ENCODE measurements around the gene RPS4Y1. TPM values are rescaled to one million over a fixed set of nuclear protein-coding genes. Genes with fewer than 3 reads are reported as not detected.
"Not testable (repeated sequence)": the region's sequence is repeated elsewhere in the genome, so short reads cannot be mapped to it uniquely, and the experiment has no call there.

Gene RPS4Y1
- total RNA-seq, 2 donors from 2014 or later, result 297 to 313 TPM

DNA sequence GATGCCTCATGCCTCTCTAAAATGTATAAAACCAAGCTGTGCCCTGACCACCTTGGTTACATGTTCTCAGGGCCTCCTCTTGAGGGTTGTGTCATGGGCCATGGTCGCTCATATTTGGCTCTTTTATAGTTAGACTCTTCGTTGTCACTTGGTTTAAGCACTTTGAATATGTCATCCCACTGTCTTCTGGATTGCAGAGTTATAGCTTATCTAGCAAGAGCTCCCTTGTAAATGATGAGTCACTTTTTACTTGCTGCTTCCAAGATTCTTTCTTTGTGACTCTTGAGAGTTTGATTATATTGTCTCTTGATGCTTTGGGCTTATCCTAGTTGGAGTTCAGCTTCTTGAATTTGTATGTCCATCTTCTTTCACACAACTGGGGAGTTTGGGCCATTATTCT, 19.1 kb downstream of the RPS4Y1 start:
- ATAC-seq (no peak), DNase-seq (ENCODE audit: low spot score in 2 of 2) (no peak)
- Mint-ChIP-seq H3K27ac (no peak overlapping the region), H3K9me3 (no peaks in the 10 kb centered on the region), H3K36me3 (peaks cover 30 to 53% of the 10 kb centered on the region in 2 donors)

DNA sequence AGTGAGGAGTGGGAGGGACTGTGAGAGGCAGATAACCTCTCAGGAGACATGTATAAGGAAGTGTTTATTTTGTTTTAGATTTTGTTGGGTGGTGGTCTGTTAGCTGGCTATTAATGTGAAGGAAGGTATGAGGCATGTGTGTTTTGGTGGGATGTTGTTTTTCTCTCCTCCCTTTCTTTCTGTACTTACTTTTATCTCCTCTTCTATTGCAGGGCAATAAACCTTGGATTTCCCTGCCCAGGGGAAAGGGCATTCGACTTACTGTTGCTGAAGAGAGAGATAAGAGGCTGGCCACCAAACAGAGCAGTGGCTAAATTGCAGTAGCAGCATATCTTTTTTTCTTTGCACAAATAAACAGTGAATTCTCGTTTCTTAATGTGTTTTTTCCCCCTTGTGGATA, 25.2 kb downstream of the RPS4Y1 start:
- ATAC-seq, result no peak
- no peak for DNase-seq (ENCODE audit: low spot score in 2 of 2)
- Mint-ChIP-seq H3K9me3 (peaks cover 0 to 4% of the 10 kb centered on the region in 2 donors), H3K27ac (no peak overlapping the region), H3K36me3 (peaks cover 19 to 55% of the 10 kb centered on the region in 2 donors)

DNA sequence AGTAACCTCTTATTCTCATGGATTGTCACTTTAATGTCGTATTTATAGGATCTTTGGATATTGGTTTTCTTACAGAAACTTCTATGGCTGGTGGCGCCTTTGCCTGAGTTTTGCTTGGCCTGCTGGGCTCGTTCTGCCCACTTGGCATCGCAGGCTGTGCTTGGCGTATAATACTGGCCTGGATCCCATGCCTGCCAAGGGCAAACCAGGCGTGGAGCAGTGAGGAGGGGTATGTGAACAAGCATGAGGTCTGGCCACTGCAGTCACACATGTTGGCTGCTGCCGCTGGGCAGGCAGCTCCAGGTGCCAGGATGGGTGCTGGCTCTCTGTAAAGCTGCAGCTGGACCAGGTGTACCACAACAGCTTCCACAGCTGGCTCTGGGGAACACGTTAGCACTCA, 26.1 kb downstream of the RPS4Y1 start:
- Mint-ChIP-seq H3K27ac (no peak overlapping the region), H3K36me3 (peaks cover 19 to 50% of the 10 kb centered on the region in 2 donors), H3K9me3 (peaks cover 0 to 4% of the 10 kb centered on the region in 2 donors)
- no peak for DNase-seq (ENCODE audit: low spot score in 2 of 2)
- no peak for ATAC-seq

DNA sequence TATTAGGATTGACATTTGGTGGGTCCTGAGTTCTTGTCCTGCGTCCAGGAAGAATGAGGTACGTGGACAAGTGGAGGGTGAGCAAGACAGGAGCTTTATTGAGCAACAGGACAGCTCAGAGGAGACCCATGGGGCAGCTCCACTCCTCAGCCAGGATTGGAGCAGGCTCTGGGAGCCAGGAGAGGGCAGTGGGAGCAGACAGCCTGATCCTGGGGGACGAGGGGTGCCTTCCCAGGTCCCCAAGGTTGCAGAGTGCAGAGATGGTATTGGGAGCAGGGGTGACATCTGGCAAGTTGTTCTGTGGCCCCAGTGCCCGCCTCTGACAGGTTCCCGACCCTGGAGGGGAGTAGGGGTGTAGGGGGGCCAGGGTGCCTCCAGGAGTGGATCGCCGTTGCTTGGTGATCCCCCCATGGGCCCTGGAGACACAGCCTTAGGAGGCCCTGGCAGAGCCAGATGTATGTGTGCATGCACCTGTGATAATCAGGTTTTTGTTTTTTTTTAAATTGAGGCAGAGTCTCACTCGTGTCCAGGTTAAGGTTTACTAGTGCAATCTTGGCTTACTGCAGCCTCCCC, 26.7 kb downstream of the RPS4Y1 start:
- Mint-ChIP-seq H3K27ac (peak overlapping the region in 1 of 2 donors; percentile 74), H3K36me3 (peaks cover 19 to 47% of the 10 kb centered on the region in 2 donors), H3K9me3 (peaks cover 0 to 4% of the 10 kb centered on the region in 2 donors)
- ATAC-seq, result no peak
- no peak for DNase-seq (ENCODE audit: low spot score in 2 of 2)

DNA sequence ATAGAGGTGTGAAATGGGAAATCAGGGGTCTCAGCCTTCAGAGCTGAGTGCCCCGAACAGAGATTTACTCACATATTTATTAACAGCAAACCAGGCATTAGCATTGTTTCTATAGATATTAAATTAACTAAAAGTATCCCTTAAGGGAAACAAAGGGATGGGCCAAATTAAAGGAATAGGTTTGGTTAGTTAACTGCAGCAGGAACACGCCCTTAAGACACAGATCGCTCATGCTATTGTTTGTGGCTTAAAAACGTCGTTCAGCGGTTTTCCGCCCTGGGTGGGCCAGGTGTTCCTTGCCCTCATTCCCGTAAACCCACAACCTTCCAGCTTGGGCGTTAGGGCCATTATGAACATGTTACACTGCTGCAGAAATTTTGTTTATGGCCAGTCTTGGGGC, 30.8 kb downstream of the RPS4Y1 start:
- not testable (repeated sequence) for DNase-seq (ENCODE audit: low spot score in 2 of 2); ATAC-seq; H3K27ac Mint-ChIP-seq; H3K9me3 Mint-ChIP-seq
- peaks cover 22 to 32% of the 10 kb centered on the region in 2 donors for H3K36me3 Mint-ChIP-seq

DNA sequence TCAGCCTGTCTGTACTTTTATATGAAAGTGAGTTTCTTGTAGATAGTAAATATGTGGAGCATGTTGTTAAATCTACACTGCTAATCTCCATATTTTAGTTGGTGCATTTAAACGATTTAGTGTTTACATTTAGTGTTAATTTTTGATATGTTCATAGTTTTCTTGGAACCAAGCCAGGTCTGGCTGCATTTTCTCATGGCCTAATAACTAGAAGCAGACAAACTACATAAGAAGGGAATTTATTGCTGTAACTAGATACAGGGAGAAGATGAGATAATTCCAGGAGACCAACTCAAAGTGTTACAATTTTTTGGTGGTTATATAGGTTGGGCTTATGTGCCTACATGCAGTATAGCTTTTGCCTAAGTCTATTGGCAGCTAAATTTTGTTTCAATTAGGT, 32.8 kb downstream of the RPS4Y1 start:
- ATAC-seq (no peak), DNase-seq (ENCODE audit: low spot score in 2 of 2) (no peak)
- Mint-ChIP-seq H3K36me3 (peaks cover 14 to 17% of the 10 kb centered on the region in 2 donors), H3K9me3 (peaks cover 4% of the 10 kb centered on the region in 2 donors), H3K27ac (no peak overlapping the region)

DNA sequence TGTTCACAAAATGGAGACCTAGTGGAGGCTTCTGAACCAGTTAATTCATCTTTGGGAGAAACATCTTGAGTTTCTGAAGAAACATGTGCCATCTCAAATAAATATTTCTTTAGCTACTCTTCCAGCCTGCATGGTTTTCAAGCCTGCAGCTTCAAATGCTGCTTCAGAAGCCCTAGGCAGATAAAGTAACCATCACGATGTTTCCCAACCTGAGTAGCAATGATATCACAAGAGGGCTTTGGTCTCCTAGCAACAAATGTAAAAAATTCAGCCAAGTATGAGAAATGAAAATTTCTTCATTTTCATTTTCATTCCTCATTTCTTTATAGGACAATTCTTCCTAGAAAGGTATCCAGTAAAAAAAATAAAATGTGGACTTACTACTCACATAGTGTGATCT, 42.2 kb downstream of the RPS4Y1 start:
- DNase-seq (ENCODE audit: low spot score in 2 of 2) (no peak), ATAC-seq (no peak)
- peaks cover 0 to 5% of the 10 kb centered on the region in 2 donors for H3K9me3 Mint-ChIP-seq
- no peak overlapping the region for H3K27ac Mint-ChIP-seq
- peaks cover 0 to 7% of the 10 kb centered on the region in 2 donors for H3K36me3 Mint-ChIP-seq

DNA sequence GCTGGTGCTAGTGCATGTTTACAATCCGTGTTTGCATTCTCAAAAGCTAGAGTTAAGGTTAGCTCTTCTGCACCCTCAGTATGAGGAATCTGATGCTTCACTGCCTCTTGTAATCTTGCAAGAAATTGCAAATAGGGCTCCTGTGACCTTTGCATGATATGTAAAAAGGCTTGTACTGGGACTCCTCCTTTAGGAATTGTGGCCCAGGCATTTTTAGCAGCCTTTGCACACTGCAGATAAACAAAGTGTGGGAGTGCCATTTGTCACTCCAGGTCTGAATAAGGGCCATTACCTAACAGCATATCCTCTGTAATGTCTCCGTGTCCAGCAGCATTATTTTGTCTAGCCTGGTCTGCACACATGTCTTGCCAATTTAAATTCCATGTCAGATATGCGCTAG, 44.5 kb downstream of the RPS4Y1 start:
- DNase-seq (ENCODE audit: low spot score in 2 of 2) (no peak), ATAC-seq (no peak)
- no peak overlapping the region for H3K27ac Mint-ChIP-seq
- H3K9me3 Mint-ChIP-seq, result peaks cover 0 to 5% of the 10 kb centered on the region in 2 donors
- H3K36me3 Mint-ChIP-seq, result peaks cover 0 to 7% of the 10 kb centered on the region in 2 donors

DNA sequence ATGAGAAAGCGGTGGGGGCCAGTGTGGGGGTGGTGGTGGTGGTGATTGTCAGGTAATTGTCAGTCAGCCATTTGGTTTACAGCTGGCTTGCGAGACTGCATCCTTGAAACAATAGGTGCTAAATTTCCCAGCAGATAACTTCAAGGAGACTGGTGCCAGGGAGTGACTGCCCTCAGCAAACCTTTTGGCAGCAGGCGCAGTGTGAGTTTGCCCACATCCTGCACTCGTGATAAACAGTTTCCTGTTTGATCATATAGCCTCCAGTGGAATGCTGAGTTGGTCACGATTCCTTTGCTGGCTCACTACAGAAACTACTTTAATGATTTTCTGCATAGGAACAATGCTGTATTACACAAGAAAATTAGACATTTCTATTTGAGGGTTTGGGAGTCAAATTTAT, 46.0 kb downstream of the RPS4Y1 start:
- Mint-ChIP-seq H3K9me3 (no peaks in the 10 kb centered on the region), H3K36me3 (peaks cover 0 to 7% of the 10 kb centered on the region in 2 donors), H3K27ac (peak overlapping the region; percentile 83 to 94)
- ATAC-seq, result peak; percentile 51 to 64
- no peak for DNase-seq (ENCODE audit: low spot score in 2 of 2)

DNA sequence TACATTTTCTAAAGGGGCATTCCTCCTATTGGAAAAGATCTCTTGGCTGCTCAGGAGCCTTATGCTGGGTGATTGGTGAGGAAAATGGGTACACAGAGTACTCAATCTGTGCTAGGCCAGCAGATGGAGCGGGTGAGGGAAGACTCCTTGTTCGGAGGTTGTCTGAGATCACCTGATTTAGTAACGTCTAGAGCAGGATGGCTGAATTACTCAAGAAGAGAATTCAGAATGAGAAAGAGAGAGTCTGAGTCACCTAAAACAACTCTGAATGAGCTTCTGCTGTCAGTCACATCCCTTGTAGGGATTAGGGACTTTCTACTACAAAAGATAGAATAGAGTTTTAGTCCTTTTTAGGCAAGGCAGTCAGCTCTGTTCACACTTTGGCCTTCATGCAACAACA, 46.6 kb downstream of the RPS4Y1 start:
- Mint-ChIP-seq H3K36me3 (peaks cover 0 to 7% of the 10 kb centered on the region in 2 donors), H3K27ac (peak overlapping the region; percentile 83 to 94), H3K9me3 (no peaks in the 10 kb centered on the region)
- ATAC-seq, result peak; percentile 94 to 98
- peak in 1 of 2 donors; percentile 11 for DNase-seq (ENCODE audit: low spot score in 2 of 2)

DNA sequence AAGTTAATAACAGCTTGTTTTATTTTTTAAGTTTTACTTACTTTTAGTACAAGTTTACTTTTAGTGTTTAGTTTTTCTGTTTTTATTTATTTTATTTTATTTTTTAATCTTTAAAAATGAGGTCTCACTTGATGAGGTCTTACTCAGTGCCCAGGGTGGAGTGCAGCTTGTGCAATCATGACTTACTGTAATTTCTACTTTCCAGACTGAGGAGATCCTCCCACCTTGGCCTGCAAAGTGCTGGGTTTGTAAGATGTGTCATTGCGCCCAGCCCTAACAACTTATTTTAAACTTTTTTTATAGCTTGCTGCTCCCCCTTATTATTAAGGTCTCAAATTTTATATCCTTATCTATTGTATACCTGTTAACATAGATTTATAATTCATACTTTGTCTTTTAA, 52.1 kb downstream of the RPS4Y1 start:
- Mint-ChIP-seq H3K27ac (no peak overlapping the region), H3K9me3 (no peaks in the 10 kb centered on the region), H3K36me3 (no peaks in the 10 kb centered on the region)
- DNase-seq (ENCODE audit: low spot score in 2 of 2) (no peak), ATAC-seq (no peak)

DNA sequence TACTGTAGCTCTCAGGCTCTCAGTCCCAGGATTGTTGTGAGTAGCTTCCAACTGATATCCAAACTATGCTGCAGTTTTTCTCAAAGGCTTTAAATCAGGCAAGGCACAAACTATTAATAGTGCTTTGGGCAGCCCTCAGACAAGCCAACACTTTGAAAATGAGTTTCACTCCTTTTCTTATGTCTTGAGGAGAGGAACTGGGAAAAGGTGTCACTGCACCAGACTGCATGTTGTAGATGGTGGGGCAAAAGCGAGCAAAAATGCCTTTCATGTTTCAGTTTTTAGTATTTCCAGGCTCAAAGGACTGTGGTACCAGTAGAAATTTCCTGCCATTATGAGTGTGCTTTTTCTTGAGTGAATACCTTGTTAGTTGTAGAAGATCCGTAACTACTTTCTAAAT, 54.6 kb downstream of the RPS4Y1 start:
- Mint-ChIP-seq H3K27ac (no peak overlapping the region), H3K9me3 (no peaks in the 10 kb centered on the region), H3K36me3 (peaks cover 4 to 5% of the 10 kb centered on the region in 2 donors)
- no peak for DNase-seq (ENCODE audit: low spot score in 2 of 2)
- ATAC-seq, result no peak

DNA sequence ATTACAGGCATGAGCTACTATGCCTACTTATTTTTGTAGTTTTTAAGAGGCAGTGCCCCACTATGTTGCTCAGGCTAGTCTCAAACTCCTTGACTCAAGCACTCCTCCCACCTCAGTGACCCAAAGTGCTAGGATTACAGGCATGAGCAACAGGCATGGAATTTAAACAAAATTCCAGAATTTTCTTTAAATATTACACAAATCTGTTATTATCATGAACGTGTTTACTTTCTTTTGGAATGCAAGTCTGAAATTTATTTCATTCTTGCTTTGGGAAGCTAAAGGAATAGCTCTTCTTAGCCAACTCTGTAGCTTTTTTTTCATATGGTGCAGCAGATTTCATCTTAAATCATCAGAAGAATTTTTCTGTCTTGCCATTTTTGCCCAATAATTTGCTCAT, 66.0 kb downstream of the RPS4Y1 start:
- ATAC-seq (no peak), DNase-seq (ENCODE audit: low spot score in 2 of 2) (no peak)
- peaks cover under 1 to 4% of the 10 kb centered on the region in 2 donors for H3K9me3 Mint-ChIP-seq
- peaks cover 1 to 20% of the 10 kb centered on the region in 2 donors for H3K36me3 Mint-ChIP-seq
- no peak overlapping the region for H3K27ac Mint-ChIP-seq

DNA sequence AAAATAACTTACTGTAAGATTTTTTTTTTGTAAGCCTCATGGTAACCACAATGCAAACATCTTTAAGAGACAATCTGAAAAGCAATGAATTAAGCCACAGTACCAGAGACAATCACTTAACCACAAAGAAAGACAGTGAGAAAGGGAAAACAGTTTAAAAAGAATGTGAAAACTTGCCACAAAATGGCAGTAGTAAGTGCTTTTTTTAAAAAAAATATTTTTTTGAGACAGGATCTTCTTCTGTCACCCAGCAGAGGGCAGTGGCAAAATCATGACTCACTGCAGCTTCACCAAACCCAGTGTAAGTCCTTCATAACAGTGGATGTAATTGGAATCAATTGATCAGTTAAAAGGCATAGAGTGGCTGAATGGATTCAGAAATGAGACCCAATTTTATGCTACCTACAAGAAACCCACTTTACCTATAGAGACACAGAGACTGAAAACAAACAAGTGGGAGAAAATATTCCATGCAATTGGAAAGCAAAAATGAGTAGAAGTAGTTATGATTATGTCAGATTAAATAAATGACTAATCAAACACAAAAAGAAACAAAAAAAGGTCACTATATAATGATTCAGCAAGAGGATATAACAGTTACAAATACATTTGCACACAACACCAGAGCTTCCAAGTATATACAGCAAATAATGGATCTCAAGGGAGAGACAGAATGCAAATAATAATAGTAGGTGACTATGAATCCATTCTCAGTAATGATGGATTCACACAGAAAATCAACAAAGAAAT, 71.8 kb downstream of the RPS4Y1 start:
- Mint-ChIP-seq H3K36me3 (peaks cover 4 to 23% of the 10 kb centered on the region in 2 donors), H3K9me3 (peaks cover 0 to 7% of the 10 kb centered on the region in 2 donors), H3K27ac (no peak overlapping the region)
- peak; percentile 70 to 81 for ATAC-seq
- DNase-seq (ENCODE audit: low spot score in 2 of 2), result no peak

Other genes with a start within 250 kb of the RPS4Y1 start
- gene SRY, start 53.9 kb upstream of the RPS4Y1 start, total RNA-seq, result not detected
- gene ZFY, start 93.8 kb downstream of the RPS4Y1 start, total RNA-seq, result 10 to 100 TPM; 10.8 to 13.1 TPM

Data from activated naive CD4-positive, alpha-beta T cell treated with anti-CD3 and anti-CD28 coated beads, Interleukin-2, amount 50 U/mL, for 72 hours (primary cell).